Upper lobe of left lung (tissue), 4 donors: Measurements from ENCODE around the gene MAP3K14.

Experiments
- POLR2A ChIP-seq, 4 donors: fragments of 450-650 bp; IDR thresholded peaks; one replicate each; pipeline ENCODE4 v1.5.1; 2016 to 2017; ENCODE audit warnings: antibody characterized with exemption in 4 of 4, mild to moderate bottlenecking in 2 of 4
- POLR2AphosphoS5 ChIP-seq, 2 donors: sonication (generic); formaldehyde crosslinking; IDR thresholded peaks; one replicate each; pipeline ENCODE4 v1.5.1; 2017; ENCODE audit warnings: antibody characterized with exemption in 2 of 2
- TF ChIP-seq, protein P1 (sequence below), 6 experiments: fragments of 450-650 bp in 4 of 6; fragments of 200-600 bp in 2 of 6; sonication (generic) in 2 of 6; IDR thresholded peaks; one replicate each; pipeline ENCODE4 v1.5.1; 2016 to 2019; ENCODE audit warnings: antibody characterized with exemption in 6 of 6

DNA sequence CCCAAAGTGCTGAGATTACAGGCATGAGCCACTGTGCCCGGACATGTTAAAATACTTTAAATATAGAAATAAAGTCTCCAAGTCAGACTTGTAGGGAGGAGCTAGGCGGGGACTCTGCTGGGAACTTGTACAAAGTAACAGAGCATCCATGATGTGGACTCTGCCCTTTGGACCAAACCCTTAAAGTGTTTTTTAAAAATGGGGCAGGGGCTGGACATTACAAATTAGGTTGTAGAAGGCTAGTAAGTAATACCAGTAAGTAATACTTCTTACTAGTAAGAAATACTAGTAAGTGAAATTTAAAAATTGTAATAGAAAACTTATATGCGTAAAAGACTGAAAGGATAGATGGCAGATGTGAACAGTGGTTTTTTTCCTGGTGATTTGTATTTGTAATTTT lies 45.2 kb downstream of the MAP3K14 start:
- TF ChIP-seq POLR2A (IDR thresholded peaks at IDR 0.05) (no peak), POLR2AphosphoS5 (IDR thresholded peaks at IDR 0.05) (no peak)
- TF ChIP-seq, protein P1, sequence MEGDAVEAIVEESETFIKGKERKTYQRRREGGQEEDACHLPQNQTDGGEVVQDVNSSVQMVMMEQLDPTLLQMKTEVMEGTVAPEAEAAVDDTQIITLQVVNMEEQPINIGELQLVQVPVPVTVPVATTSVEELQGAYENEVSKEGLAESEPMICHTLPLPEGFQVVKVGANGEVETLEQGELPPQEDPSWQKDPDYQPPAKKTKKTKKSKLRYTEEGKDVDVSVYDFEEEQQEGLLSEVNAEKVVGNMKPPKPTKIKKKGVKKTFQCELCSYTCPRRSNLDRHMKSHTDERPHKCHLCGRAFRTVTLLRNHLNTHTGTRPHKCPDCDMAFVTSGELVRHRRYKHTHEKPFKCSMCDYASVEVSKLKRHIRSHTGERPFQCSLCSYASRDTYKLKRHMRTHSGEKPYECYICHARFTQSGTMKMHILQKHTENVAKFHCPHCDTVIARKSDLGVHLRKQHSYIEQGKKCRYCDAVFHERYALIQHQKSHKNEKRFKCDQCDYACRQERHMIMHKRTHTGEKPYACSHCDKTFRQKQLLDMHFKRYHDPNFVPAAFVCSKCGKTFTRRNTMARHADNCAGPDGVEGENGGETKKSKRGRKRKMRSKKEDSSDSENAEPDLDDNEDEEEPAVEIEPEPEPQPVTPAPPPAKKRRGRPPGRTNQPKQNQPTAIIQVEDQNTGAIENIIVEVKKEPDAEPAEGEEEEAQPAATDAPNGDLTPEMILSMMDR (IDR thresholded peaks at IDR 0.05), result no peak
